Lower leg skin (tissue), 3 donors: ENCODE results near the gene DSG1.

Experiments
- POLR2A ChIP-seq, 2 donors: fragments of 450-650 bp; IDR thresholded peaks; one replicate each; pipeline ENCODE4 v1.6.1; 2016 to 2017; ENCODE audit warnings: antibody characterized with exemption in 2 of 2, mild to moderate bottlenecking in 1 of 2, moderate library complexity in 1 of 2
- TF ChIP-seq, protein P1 (sequence below), 3 donors: fragments of 450-650 bp; IDR thresholded peaks; one replicate each; pipeline ENCODE4 v1.5.1; 2016; ENCODE audit warnings: antibody characterized with exemption in 3 of 3, mild to moderate bottlenecking in 3 of 3, moderate library complexity in 2 of 3

DNA sequence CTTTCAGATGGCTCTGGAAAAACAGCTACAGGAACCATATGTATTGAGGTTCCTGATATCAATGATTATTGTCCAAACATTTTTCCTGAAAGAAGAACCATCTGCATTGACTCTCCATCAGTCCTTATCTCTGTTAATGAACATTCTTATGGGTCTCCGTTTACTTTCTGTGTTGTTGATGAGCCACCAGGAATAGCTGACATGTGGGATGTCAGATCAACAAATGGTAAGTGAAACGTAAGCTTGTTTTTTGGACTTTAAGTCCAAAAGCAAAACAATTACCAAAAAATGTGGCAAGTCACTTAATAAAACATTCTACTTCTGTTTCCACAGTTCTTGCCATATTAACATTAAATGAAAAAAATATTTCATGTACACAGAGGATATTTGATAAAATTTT is 85.4 kb downstream of the DSG1 start:
- TF ChIP-seq POLR2A (IDR thresholded peaks at IDR 0.05): no peak
- TF ChIP-seq, protein P1, sequence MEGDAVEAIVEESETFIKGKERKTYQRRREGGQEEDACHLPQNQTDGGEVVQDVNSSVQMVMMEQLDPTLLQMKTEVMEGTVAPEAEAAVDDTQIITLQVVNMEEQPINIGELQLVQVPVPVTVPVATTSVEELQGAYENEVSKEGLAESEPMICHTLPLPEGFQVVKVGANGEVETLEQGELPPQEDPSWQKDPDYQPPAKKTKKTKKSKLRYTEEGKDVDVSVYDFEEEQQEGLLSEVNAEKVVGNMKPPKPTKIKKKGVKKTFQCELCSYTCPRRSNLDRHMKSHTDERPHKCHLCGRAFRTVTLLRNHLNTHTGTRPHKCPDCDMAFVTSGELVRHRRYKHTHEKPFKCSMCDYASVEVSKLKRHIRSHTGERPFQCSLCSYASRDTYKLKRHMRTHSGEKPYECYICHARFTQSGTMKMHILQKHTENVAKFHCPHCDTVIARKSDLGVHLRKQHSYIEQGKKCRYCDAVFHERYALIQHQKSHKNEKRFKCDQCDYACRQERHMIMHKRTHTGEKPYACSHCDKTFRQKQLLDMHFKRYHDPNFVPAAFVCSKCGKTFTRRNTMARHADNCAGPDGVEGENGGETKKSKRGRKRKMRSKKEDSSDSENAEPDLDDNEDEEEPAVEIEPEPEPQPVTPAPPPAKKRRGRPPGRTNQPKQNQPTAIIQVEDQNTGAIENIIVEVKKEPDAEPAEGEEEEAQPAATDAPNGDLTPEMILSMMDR (IDR thresholded peaks at IDR 0.05): no peak
